ENCODE data around the gene MATN3. TPM values are rescaled to one million over a fixed set of nuclear protein-coding genes. Genes with fewer than 3 reads are reported as not detected.

MATN3 gene
- total RNA-seq, 1 experiment from 2014 or later, result 18.1 TPM

- BruUV-seq (replicated peaks), result no TSS peak
- no peaks in the 10 kb centered on the region for H3K9me3 Mint-ChIP-seq (ENCODE audit: unreplicated experiment)
- TF ChIP-seq CTCF (IDR thresholded peaks at IDR 0.05; ENCODE audit: insufficient read depth in 1 of 2, low read depth in 1 of 2, low read length in 1 of 2, severe bottlenecking in 1 of 2, unreplicated experiment in 1 of 2), result no peak
- H3K27ac Mint-ChIP-seq (ENCODE audit: unreplicated experiment), result no peak overlapping the region
- no peaks in the 10 kb centered on the region for H3K27me3 Mint-ChIP-seq (ENCODE audit: insufficient read depth, unreplicated experiment)
- DNase-seq, result no peak
- Histone ChIP-seq H3K9me3 (no peaks in the 10 kb centered on the region), H3K27me3 (replicated peaks; ENCODE audit: control insufficient read depth, insufficient read depth, low read length) (no peaks in the 10 kb centered on the region), H3K36me3 (ENCODE audit: control insufficient read depth, insufficient read depth, low read length) (no peaks in the 10 kb centered on the region), H3K4me1 (peaks cover 6% of the 10 kb centered on the region), H3K4me3 (ENCODE audit: low read depth, low read length) (no peak overlapping the region)
- ChIA-PET POLR2A (no interaction called here), CTCF (interaction anchor here (0.6 kb wide), 1 partner anchor 19 kb away, joined by 3 read pairs; the partner anchor contains the start of gene MATN3)
- no peak overlapping the region for H3K4me3 Mint-ChIP-seq (ENCODE audit: unreplicated experiment)
- intact Hi-C loops (cut with micrococcal nuclease; ENCODE audit: unreplicated experiment), result no loop called here
- H3K4me1 Mint-ChIP-seq (ENCODE audit: low read depth, unreplicated experiment), result peaks cover 8% of the 10 kb centered on the region
- peaks cover 8% of the 10 kb centered on the region for H3K36me3 Mint-ChIP-seq (ENCODE audit: insufficient read depth, unreplicated experiment)
Measured at GRCh38 chr2:19993731-19994130, 18.7 kb downstream of the MATN3 start.

DNA sequence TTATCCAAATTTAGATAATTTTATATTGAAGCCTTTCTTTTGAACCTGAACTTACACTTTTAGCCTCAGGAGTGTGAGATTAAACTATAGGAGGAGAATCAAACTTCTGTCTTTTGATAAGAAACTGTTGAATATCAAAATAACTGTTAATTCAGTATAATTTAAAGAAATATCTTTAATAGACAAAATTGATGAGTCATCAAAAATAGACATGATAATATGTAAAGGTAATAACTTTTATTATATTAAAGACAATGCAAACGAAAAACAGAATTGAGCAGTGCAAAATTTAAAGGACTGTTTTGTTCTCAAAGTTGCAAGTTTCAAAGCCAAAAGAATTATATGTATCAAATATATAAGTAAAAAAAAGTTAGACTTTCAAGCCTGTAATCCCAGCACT lies 20.6 kb downstream of the MATN3 start:
- Mint-ChIP-seq H3K36me3 (ENCODE audit: insufficient read depth, unreplicated experiment) (peaks cover 8% of the 10 kb centered on the region), H3K4me3 (ENCODE audit: unreplicated experiment) (no peak overlapping the region), H3K9me3 (ENCODE audit: unreplicated experiment) (no peaks in the 10 kb centered on the region), H3K27ac (ENCODE audit: unreplicated experiment) (no peak overlapping the region), H3K27me3 (ENCODE audit: insufficient read depth, unreplicated experiment) (no peaks in the 10 kb centered on the region), H3K4me1 (ENCODE audit: low read depth, unreplicated experiment) (peaks cover 8% of the 10 kb centered on the region)
- Histone ChIP-seq H3K4me1 (peaks cover 6% of the 10 kb centered on the region), H3K36me3 (ENCODE audit: control insufficient read depth, insufficient read depth, low read length) (no peaks in the 10 kb centered on the region), H3K27me3 (replicated peaks; ENCODE audit: control insufficient read depth, insufficient read depth, low read length) (no peaks in the 10 kb centered on the region), H3K4me3 (ENCODE audit: low read depth, low read length) (no peak overlapping the region), H3K9me3 (no peaks in the 10 kb centered on the region)
- DNase-seq, result no peak
- intact Hi-C loops (cut with micrococcal nuclease; ENCODE audit: unreplicated experiment), result loop anchor here (2.0 kb wide), 1 partner anchor 59 kb away; the partner anchor contains the start of gene LAPTM4A
- no TSS peak for BruUV-seq (replicated peaks)
- POLR2A ChIA-PET, result no interaction called here
- CTCF ChIA-PET, result no interaction called here
- TF ChIP-seq CTCF (IDR thresholded peaks at IDR 0.05; ENCODE audit: insufficient read depth in 1 of 2, low read depth in 1 of 2, low read length in 1 of 2, severe bottlenecking in 1 of 2, unreplicated experiment in 1 of 2), result no peak

DNA sequence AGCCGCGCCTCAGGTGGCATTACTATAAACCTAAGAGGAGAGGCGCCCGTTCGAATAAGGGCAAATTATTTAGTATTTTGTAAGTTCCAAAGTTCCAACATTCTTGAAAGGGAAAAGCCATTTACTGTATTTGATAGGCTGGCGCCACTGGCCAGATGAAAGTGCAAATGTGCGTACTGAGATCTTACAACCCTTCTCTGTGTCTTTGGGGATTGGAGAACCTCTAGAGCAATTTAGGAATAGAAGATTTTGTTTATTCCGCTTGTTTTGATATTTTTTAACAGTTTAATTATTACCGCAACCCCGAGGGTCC lies 22.1 kb downstream of the MATN3 start:
- intact Hi-C loops (cut with micrococcal nuclease; ENCODE audit: unreplicated experiment), result loop anchor here (2.0 kb wide), 1 partner anchor 60 kb away; the partner anchor contains the start of gene LAPTM4A
- H3K4me3 ChIP-seq (ENCODE audit: low read depth, low read length), result peak overlapping the region; percentile 73
- TF ChIP-seq CTCF (IDR thresholded peaks at IDR 0.05; ENCODE audit: insufficient read depth in 1 of 2, low read depth in 1 of 2, low read length in 1 of 2, severe bottlenecking in 1 of 2, unreplicated experiment in 1 of 2), result no peak
- no peaks in the 10 kb centered on the region for H3K27me3 ChIP-seq (replicated peaks; ENCODE audit: control insufficient read depth, insufficient read depth, low read length)
- no peak for DNase-seq
- H3K36me3 ChIP-seq (ENCODE audit: control insufficient read depth, insufficient read depth, low read length), result no peaks in the 10 kb centered on the region
- H3K9me3 ChIP-seq, result no peaks in the 10 kb centered on the region
- POLR2A ChIA-PET, result interaction anchor here (0.6 to 1.1 kb wide), 3 partner anchors 21 to 422 kb away, joined by 3 to 7 read pairs (median 5); partner anchors contain the start of gene LAPTM4A
- Mint-ChIP-seq H3K27me3 (ENCODE audit: insufficient read depth, unreplicated experiment) (no peaks in the 10 kb centered on the region), H3K4me3 (ENCODE audit: unreplicated experiment) (peak overlapping the region; percentile 90), H3K9me3 (ENCODE audit: unreplicated experiment) (no peaks in the 10 kb centered on the region), H3K27ac (ENCODE audit: unreplicated experiment) (peak overlapping the region; percentile 75), H3K36me3 (ENCODE audit: insufficient read depth, unreplicated experiment) (peaks cover 8% of the 10 kb centered on the region), H3K4me1 (ENCODE audit: low read depth, unreplicated experiment) (peaks cover 8% of the 10 kb centered on the region)
- peaks cover 6% of the 10 kb centered on the region for H3K4me1 ChIP-seq
- TSS peak; percentile 78 for BruUV-seq (replicated peaks)
- CTCF ChIA-PET, result interaction anchor here (0.6 to 1.2 kb wide), 3 partner anchors 35 to 274 kb away, joined by 3 to 9 read pairs (median 4); no protein-coding TSS in a partner anchor
